ENCODE results near the gene SPTY2D1. TPM values are rescaled to one million over a fixed set of nuclear protein-coding genes. Genes with fewer than 3 reads are reported as not detected.

Gene SPTY2D1
- polyA plus RNA-seq, 1 donor from 2014 or later: 4.3 TPM

DNA sequence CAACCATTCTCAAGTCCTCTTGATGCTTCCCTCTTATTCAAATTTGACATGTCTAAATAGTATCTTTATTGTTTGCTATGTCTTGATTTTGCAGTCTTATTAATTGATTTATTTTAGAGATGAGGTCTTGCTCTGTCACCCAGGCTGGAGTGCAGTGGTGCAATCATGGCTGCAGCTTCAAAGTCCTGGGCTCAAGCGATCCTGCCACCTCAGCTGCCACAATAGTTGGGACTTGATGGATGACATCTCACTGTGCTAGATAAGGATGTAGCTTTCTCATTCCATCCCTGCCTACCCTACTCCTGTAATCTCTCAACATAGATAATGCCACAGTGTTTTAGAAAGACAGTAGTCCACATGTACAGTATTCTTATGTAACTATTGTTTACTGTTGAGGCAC is 7.5 kb upstream of the SPTY2D1 start:
- Mint-ChIP-seq H3K27me3 (peaks cover 9% of the 10 kb centered on the region), H3K27ac (no peak overlapping the region), H3K36me3 (no peaks in the 10 kb centered on the region), H3K4me3 (no peak overlapping the region), H3K9me3 (no peaks in the 10 kb centered on the region), H3K4me1 (no peaks in the 10 kb centered on the region)

DNA sequence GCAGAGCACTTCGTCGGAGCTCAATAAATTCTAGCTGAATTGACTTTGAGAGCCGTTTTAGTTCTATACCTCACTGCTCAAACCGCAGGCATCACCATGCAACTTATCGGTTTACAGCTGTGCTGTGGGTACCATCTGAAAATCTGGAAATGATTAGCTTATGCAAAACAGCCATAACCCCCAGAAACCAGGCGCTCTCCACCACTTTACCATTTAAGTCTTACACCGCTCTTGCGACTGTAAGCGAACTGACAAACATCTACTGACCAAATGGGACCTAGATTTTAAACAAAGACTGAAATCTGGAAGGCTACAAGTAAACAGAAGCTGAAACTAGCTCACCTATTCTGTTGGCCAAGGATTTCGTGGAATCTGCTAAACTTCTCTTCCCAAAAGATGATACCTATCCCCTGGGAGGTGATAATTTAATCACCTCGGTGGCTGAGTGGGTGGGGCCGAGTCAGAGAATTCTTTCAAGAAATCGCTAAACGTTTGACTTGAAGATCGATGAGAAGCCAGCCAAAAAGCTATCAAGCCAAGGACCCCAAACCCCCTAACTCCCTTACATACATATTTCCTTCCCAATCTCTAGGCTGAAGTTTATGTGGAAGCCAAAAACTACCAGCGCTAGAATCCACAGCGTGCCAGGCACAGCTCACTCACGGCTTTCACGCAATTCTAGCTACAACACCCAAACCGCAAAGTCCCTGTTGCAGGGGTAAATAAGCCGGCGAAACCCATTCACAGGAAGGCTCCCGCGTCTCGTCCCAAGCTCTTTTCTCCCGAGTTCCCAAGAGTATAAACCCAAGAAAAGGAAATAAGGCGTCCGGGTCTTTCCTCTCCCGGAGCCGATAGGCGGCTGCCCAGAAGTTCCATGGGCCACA is 644 bp downstream of the SPTY2D1 start:
- Mint-ChIP-seq H3K4me3 (peak overlapping the region; percentile 83 to 100 (median 95)), H3K27me3 (peaks cover 2% of the 10 kb centered on the region), H3K36me3 (no peaks in the 10 kb centered on the region), H3K27ac (peak overlapping the region; percentile 77 to 99 (median 95)), H3K9me3 (no peaks in the 10 kb centered on the region), H3K4me1 (peaks cover 12 to 22% (median 18%) of the 10 kb centered on the region in 3 donors)

DNA sequence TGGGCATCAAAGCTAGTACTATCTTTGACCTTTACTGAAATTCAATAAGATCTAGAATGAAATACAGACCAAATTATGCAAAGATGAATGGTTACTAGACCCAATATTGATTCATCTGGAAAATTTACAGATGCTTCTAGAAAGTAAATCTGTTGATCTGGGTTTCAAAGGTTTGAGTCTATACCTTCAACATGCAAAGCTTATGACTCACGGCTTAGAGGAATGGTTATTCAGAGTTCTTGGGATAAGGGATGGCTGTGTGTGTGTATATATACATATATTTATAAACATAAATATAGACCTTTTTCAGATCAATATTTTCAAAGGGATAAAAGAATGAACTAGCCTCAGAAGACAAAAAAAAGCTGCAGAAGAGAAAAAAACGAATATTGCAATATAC is 1.3 kb downstream of the SPTY2D1 start:
- Mint-ChIP-seq H3K36me3 (no peaks in the 10 kb centered on the region), H3K27me3 (peaks cover 2% of the 10 kb centered on the region), H3K9me3 (no peaks in the 10 kb centered on the region), H3K27ac (peak overlapping the region in 2 of 3 donors; percentile 62 to 95), H3K4me3 (peak overlapping the region; percentile 83 to 100 (median 95)), H3K4me1 (peaks cover 17 to 27% (median 25%) of the 10 kb centered on the region in 3 donors)

DNA sequence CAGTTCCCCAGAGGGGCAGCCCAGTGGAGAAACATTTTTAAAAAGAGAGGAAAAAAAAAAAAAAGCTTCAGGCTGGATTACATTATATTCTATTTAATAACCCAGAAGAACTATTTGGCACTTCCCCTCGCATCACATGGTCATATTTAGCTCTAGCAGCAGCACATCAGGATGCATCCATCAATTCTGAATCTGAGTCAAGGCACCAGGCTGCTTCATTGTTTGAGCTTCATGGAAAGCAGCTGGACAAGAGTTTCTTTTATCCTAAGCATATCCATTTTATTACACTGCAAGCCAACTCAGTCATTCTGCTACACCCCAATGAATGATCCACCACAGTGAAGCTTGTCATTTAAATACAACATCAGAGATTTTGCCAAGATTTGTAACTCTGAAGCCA is 10.0 kb downstream of the SPTY2D1 start:
- no peak overlapping the region for H3K4me3 Mint-ChIP-seq

DNA sequence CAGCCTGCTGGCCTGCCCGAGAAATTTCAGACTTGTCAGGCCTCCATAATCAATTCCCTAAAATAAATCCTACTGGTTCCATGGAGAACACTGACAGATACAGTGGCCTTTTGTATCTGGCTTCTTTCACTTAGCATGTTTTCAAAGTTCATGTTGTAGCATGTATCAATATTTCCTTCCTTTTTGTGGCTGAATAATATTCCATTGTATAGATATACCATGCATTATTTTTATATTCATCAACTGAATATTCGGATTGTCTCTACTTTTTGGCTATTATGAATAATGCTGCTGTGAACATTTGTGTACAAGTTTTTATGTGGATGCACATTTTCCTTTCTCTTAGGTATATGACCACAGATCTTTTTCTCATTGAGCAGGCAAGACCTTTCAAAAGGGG is 10.4 kb downstream of the SPTY2D1 start:
- Mint-ChIP-seq H3K9me3 (peaks cover 0 to 4% (median 3%) of the 10 kb centered on the region in 3 donors), H3K4me1 (peaks cover 11 to 28% (median 23%) of the 10 kb centered on the region in 3 donors), H3K27ac (no peak overlapping the region), H3K27me3 (no peaks in the 10 kb centered on the region), H3K36me3 (peaks cover 6% of the 10 kb centered on the region), H3K4me3 (no peak overlapping the region)

More for the DNA sequence above, 10.0 kb downstream of the SPTY2D1 start:
- no peaks in the 10 kb centered on the region for H3K27me3 Mint-ChIP-seq
- H3K36me3 Mint-ChIP-seq: peaks cover 6% of the 10 kb centered on the region
- no peak overlapping the region for H3K27ac Mint-ChIP-seq
- peaks cover 8 to 23% (median 20%) of the 10 kb centered on the region in 3 donors for H3K4me1 Mint-ChIP-seq
- peaks cover 0 to 4% (median 3%) of the 10 kb centered on the region in 3 donors for H3K9me3 Mint-ChIP-seq

DNA sequence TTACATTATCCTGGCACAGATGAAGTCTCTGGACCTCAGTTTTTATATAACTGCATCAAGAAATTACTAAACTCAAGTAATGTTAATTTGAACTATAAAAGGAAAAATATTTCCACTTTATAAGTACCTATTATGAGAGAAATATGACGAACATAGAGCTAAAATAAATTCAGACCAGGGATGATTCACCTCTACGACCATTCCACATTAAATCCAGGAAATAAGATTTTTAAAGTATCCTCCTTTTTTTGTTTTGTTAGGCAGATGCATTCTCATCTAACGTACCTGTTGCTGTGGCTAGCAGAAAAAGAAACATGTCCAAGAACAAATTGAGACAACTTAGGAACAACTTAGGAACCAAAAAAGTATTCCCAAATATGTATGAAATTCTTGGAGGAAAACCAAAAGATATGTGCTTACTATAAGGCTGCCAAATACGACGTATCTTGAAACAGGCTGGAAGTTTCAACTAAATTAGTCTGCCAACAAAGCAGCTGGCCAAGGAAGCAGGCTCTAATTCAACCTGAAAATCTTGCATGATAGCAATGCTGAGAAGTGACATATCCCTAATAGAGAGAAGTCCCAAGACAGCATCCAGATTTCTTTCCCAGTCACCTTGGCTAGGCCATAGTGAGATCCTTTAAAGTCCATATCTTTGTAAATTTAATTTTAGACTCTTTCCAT is 15.7 kb downstream of the SPTY2D1 start:
- peaks cover 12 to 28% (median 24%) of the 10 kb centered on the region in 3 donors for H3K4me1 Mint-ChIP-seq

DNA sequence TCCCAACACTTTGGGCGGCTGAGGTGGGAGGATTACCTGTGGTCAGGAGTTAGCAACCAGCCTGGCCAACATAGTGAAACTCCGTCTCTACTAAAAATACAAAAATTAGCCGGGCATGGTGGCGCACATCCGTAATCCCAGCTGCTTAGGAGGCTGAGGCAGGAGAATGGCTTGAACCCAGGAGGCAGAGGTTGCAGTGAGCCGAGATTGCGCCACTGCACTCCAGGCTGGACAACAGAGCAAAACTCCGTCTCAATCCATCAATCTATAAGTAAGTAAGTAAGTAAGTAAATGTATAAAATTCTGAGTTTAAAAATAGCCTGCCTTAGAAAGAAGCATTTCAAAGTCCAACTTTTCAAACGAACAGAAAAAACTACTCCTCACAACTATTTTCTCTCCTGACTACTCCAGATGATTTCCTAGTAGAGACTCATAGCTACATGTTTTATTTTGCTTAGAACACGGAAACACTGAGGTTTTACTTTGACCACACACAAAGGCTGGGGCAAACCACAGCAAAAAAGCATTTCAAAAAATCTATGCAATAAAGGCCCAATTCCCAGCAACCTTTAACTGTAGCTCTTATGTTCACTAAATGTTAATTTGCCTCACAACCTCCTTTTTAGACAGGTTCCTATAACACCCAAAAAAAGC is 16.3 kb downstream of the SPTY2D1 start:
- Mint-ChIP-seq H3K27me3 (no peaks in the 10 kb centered on the region), H3K36me3 (peaks cover 9% of the 10 kb centered on the region), H3K27ac (peak overlapping the region in 1 of 3 donors; percentile 43), H3K4me3 (no peak overlapping the region), H3K4me1 (peaks cover 12 to 28% (median 22%) of the 10 kb centered on the region in 3 donors), H3K9me3 (no peaks in the 10 kb centered on the region)

More for the DNA sequence above, 15.7 kb downstream of the SPTY2D1 start:
- Mint-ChIP-seq H3K36me3 (peaks cover 9% of the 10 kb centered on the region), H3K27ac (no peak overlapping the region), H3K9me3 (no peaks in the 10 kb centered on the region), H3K27me3 (no peaks in the 10 kb centered on the region), H3K4me3 (no peak overlapping the region)

DNA sequence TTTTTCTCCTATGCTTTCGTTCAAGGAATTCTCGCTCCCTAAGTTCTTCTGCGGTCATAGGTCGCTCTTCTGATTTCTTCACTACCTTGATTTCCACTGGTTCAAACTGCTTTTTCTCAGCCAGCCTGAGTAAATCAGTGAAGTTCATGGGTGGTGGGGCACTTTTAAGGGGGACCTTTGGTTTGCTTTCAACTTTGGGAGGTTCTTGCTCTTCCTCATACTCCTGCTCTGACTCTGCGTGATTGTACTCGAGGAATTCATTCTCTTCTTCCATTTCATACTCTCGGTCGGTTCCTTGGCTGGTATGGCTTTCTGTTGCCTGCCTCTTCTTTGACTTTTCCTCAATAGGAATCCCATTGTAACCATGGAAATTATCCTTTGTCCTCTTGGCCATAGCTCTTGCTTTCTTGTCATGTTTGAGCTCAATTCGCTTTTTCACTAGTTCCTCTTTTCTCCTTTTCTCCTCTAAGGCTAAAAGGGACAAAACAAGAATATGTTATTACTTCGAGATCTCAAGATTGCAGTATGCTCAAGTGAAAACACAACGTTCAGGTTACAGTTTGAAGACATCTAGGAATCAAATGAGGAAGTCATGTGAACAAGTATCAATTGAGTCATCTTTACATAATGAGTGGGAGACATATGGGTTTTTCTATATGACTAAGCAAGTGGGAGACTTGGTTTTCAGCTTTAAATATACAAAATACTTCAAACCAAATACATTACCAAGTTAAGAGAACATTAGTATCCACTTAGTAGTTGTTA is 18.3 kb downstream of the SPTY2D1 start:
- Mint-ChIP-seq H3K4me1 (peaks cover 12 to 28% (median 22%) of the 10 kb centered on the region in 3 donors), H3K36me3 (peaks cover 9% of the 10 kb centered on the region), H3K4me3 (no peak overlapping the region), H3K27me3 (no peaks in the 10 kb centered on the region), H3K27ac (no peak overlapping the region), H3K9me3 (no peaks in the 10 kb centered on the region)

DNA sequence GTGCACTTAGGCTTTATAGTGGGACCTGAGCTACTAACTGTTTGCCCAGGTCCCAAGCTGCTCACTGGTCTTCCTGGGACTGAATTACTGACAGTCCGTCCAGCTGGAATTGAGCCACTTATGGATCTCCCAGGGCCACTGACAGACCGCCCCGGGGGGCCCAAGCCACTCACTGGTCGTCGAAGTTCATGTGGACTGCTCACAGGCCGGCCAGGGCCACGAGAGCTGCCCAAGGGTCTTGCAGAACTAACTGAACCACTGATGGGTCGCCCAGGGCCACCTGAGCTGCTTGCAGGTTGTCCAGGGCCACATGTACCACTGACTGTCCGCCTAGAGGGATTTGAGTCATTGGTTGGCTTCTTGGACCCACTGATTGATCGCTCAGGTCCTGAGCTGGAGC is 19.5 kb downstream of the SPTY2D1 start:
- no peaks in the 10 kb centered on the region for H3K9me3 Mint-ChIP-seq
- no peak overlapping the region for H3K4me3 Mint-ChIP-seq
- H3K36me3 Mint-ChIP-seq: peaks cover 11% of the 10 kb centered on the region
- peaks cover 12 to 24% (median 19%) of the 10 kb centered on the region in 3 donors for H3K4me1 Mint-ChIP-seq
- H3K27ac Mint-ChIP-seq: no peak overlapping the region
- H3K27me3 Mint-ChIP-seq: no peaks in the 10 kb centered on the region

DNA sequence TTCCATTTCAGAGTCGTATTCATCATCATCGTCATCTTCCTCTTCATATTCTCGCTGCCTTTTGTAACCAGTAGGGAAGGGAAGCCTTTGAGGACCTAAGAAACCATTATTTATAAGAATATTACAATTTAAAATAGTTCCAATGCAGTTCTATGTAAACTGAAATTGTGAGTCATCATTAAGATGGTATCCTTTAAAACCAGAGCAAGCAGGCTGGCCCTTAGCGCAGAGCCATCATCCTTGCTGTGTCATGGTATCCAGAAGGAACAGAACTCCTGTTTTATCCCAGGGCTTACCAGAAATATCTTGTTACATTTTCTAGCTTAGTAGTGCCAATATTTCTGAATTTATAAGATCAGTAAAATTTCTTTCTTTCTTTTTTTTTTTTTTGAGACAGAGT is 21.7 kb downstream of the SPTY2D1 start:
- H3K27me3 Mint-ChIP-seq: no peaks in the 10 kb centered on the region
- no peak overlapping the region for H3K4me3 Mint-ChIP-seq
- H3K27ac Mint-ChIP-seq: no peak overlapping the region
- H3K4me1 Mint-ChIP-seq: peaks cover 0 to 5% (median 4%) of the 10 kb centered on the region in 3 donors
- no peaks in the 10 kb centered on the region for H3K9me3 Mint-ChIP-seq
- H3K36me3 Mint-ChIP-seq: peaks cover 13% of the 10 kb centered on the region

DNA sequence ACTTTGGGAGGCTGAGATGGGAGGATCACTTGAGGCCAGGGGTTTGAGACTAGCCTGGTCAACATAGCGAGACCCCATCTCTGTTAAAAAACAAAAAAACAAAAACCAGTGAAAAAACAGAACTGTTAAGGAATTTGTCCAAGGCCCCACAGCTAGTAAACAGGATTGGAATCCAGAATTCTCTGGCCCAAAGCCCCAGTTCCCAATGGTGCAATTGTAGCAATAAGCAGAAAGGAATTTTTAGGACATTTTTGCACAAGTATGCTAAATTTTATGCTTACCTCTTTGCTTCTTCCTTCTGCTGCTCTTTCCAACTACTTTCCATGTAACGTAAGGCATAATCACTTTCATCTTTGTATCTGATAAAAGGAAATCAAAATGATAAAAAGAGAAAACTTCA is 22.9 kb downstream of the SPTY2D1 start:
- H3K4me1 Mint-ChIP-seq: peaks cover 0 to 5% (median 4%) of the 10 kb centered on the region in 3 donors
- no peak overlapping the region for H3K27ac Mint-ChIP-seq
- H3K4me3 Mint-ChIP-seq: no peak overlapping the region
- H3K36me3 Mint-ChIP-seq: peaks cover 13% of the 10 kb centered on the region
- H3K9me3 Mint-ChIP-seq: no peaks in the 10 kb centered on the region
- no peaks in the 10 kb centered on the region for H3K27me3 Mint-ChIP-seq

DNA sequence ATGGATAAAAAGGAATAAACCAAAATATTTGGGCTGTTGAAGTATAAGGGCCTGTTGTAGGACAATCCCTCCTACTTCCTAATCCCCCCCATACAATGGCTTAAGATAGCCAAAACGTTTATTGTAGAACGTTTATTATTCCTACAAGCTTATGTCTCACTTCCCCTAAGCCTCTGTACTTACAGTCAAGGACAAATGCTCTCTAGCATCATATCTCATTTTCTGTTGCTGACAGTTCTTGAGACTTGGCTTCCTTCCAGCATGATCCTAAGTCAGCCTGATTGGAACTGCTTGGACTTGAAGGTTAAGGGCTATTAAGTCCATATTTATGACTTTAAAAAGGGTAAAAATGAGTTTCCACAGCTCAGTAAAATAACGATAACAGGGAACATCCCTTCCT is 25.8 kb downstream of the SPTY2D1 start:
- Mint-ChIP-seq H3K9me3 (no peaks in the 10 kb centered on the region), H3K4me1 (no peaks in the 10 kb centered on the region), H3K27ac (no peak overlapping the region), H3K36me3 (peaks cover 4% of the 10 kb centered on the region), H3K4me3 (no peak overlapping the region), H3K27me3 (no peaks in the 10 kb centered on the region)

DNA sequence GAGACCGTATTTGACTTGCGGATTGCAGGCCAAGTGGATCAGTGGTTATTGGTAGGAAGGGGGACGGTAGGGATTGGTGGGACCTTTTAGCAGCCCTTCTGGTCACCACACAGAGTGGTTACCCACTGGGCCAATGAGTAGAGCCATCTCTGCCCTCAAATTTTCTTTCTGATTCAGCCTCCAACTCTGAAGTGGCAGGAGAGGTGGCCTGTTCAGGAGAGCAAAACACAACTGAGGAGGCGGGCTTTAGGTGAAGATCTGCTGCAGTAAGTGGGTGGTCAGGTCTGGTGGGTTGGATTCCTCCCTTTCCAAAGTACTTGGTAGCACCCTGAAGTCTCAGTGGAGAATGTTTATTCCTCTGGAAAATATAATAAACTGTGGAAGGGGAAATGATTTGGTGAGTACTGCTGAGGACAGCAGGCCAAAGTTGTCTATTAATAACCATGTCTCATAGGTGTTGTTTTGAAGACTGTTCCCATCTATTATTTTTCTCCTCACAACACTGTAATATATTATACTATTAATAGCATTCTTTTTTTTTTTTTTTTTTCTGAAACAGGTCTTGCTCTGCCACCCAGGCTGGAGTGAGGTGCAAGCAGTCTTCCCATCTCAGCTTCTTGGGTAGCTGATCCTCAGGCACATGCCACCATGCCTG is 33.1 kb downstream of the SPTY2D1 start:
- Mint-ChIP-seq H3K9me3 (no peaks in the 10 kb centered on the region), H3K27ac (no peak overlapping the region), H3K36me3 (peaks cover 2% of the 10 kb centered on the region), H3K4me1 (no peaks in the 10 kb centered on the region), H3K4me3 (no peak overlapping the region), H3K27me3 (no peaks in the 10 kb centered on the region)

DNA sequence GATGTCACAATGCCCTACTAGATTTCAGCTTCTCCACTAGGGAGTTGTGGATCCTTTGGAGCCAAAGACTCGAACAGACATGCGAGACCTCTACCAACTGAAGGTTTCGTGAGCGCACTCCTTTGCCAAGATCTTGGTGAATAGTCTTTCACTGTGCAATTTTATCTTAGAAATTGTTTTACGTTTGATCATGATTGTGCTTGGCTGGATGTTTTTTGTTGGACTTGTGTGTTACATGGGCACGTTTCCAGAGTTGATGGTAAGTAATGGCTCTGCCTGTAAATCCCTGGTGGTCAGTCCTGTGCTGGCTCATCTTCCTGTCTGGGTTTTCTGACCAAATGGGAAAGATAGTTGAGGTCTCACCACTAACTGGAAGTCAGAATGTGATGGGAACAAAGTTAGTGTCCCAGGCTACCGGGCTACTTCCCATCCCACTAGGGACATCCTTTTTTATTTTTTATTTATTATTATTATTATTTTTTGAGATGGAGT is 34.4 kb downstream of the SPTY2D1 start, which contains the start of gene MISFA:
Gene MISFA (plus strand): TSS at position 51 of the 492 bp plus-strand sequence. CDS start 140 bp downstream, at position 191.
- Mint-ChIP-seq H3K27me3 (no peaks in the 10 kb centered on the region), H3K27ac (no peak within 1 kb of the TSS), H3K36me3 (peaks cover 2% of the 10 kb centered on the region), H3K4me1 (no peaks in the 10 kb centered on the region), H3K4me3 (no peak within 1 kb of the TSS), H3K9me3 (no peaks in the 10 kb centered on the region)
